DMS114 treated with DMSO at 0.1 percent for 48 hours (cell line): ENCODE results near the gene LGR4.

Source experiments
- DNase-seq: peaks from one replicate; lab custom pipeline; 2025; ENCODE audit not compliant: unreplicated experiment; lab: John Stamatoyannopoulos, UW

Gene LGR4

GRCh38 chr11:27433742-27434141 is 38.8 kb downstream of the LGR4 start:
- DNase-seq, result no peak

GRCh38 chr11:27431808-27432207 is 40.8 kb downstream of the LGR4 start:
- no peak for DNase-seq

- no peak for DNase-seq
Observed at GRCh38 chr11:27429761-27430393, 42.7 kb downstream of the LGR4 start.

- DNase-seq, result no peak
Observed at GRCh38 chr11:27427183-27427980, 45.2 kb downstream of the LGR4 start.

- DNase-seq, result no peak
Observed at GRCh38 chr11:27425814-27426213, 46.8 kb downstream of the LGR4 start.

GRCh38 chr11:27423125-27423524 is 49.5 kb downstream of the LGR4 start:
- DNase-seq, result no peak

GRCh38 chr11:27421819-27422494 is 50.6 kb downstream of the LGR4 start:
- no peak for DNase-seq

- DNase-seq, result no peak
Observed at GRCh38 chr11:27420722-27421572, 51.6 kb downstream of the LGR4 start.

- DNase-seq, result no peak
Observed at GRCh38 chr11:27420217-27420616, 52.4 kb downstream of the LGR4 start.

- no peak for DNase-seq
Observed at GRCh38 chr11:27418356-27418755, 54.2 kb downstream of the LGR4 start.

GRCh38 chr11:27416568-27417176 is 55.9 kb downstream of the LGR4 start:
- no peak for DNase-seq

- DNase-seq, result no peak
Observed at GRCh38 chr11:27414644-27415043, 57.9 kb downstream of the LGR4 start.

- no peak for DNase-seq
Observed at GRCh38 chr11:27413218-27413617, 59.4 kb downstream of the LGR4 start.

GRCh38 chr11:27412192-27412691 is 60.3 kb downstream of the LGR4 start:
- no peak for DNase-seq

- DNase-seq, result no peak
Observed at GRCh38 chr11:27411328-27411727, 61.3 kb downstream of the LGR4 start.

GRCh38 chr11:27410272-27410671 is 62.3 kb downstream of the LGR4 start:
- DNase-seq, result no peak

GRCh38 chr11:27409742-27410141 is 62.8 kb downstream of the LGR4 start:
- no peak for DNase-seq

GRCh38 chr11:27409049-27409448 is 63.5 kb downstream of the LGR4 start:
- DNase-seq, result no peak

- no peak for DNase-seq
Observed at GRCh38 chr11:27408246-27408800, 64.3 kb downstream of the LGR4 start.
